HFFc6 (cell line): ENCODE measurements around the gene POU6F2. TPM values are rescaled to one million over a fixed set of nuclear protein-coding genes. Genes with fewer than 3 reads are reported as not detected.

Source experiments
- DNase-seq: peaks from one replicate; pipeline ENCODE4 v3.0.0-alpha.2; 2018
- H3K27ac Mint-ChIP-seq: 2 replicates; pipeline ENCODE4 v1.8.0; 2020; ENCODE audit warnings: mild to moderate bottlenecking, mixed read lengths
- H3K27me3 Mint-ChIP-seq: 2 replicates; pipeline ENCODE4 v1.8.0; 2021; ENCODE audit warnings: mild to moderate bottlenecking, moderate library complexity, mixed read lengths; ENCODE audit not compliant: insufficient read depth
- H3K36me3 Mint-ChIP-seq: 2 replicates; pipeline ENCODE4 v1.8.0; 2021; ENCODE audit warnings: low read depth, mixed read lengths
- H3K4me1 Mint-ChIP-seq: 2 replicates; pipeline ENCODE4 v1.8.0; 2020; ENCODE audit warnings: low read depth, mixed read lengths
- H3K4me3 Mint-ChIP-seq: 2 replicates; pipeline ENCODE4 v1.8.0; 2020; ENCODE audit warnings: mild to moderate bottlenecking, moderate library complexity, mixed read lengths
- H3K9me3 Mint-ChIP-seq: 2 replicates; pipeline ENCODE4 v1.8.0; 2020; ENCODE audit warnings: mild to moderate bottlenecking, mixed read lengths
- CTCF ChIP-seq: fragments of 200-600 bp; sonication (generic); IDR thresholded peaks from 2 replicates; pipeline ENCODE4 v1.5.0; 2021; ENCODE audit warnings: antibody characterized with exemption, mild to moderate bottlenecking
- total RNA-seq, 6 experiments: library from RNA; stranded (reverse); fragmentation: NEBNext Ultra II Directional; extraction: Animal tissue kit (Norgen Biotek cat#: 25700); gene quantifications; 2 replicates in 1 of 6; 3 replicates in 5 of 6; pipeline ENCODE4 v1.2.3, GENCODE V29; 2021

POU6F2 gene
- total RNA-seq, 6 experiments from 2014 or later: not detected

- Mint-ChIP-seq H3K27ac (no peak overlapping the region), H3K4me1 (no peaks in the 10 kb centered on the region), H3K27me3 (peaks cover 4% of the 10 kb centered on the region), H3K9me3 (no peaks in the 10 kb centered on the region), H3K36me3 (no peaks in the 10 kb centered on the region), H3K4me3 (no peak overlapping the region)
- no peak for TF ChIP-seq CTCF
- DNase-seq: no peak
Observed at GRCh38 chr7:39291628-39292410, 314.1 kb downstream of the POU6F2 start.

DNA sequence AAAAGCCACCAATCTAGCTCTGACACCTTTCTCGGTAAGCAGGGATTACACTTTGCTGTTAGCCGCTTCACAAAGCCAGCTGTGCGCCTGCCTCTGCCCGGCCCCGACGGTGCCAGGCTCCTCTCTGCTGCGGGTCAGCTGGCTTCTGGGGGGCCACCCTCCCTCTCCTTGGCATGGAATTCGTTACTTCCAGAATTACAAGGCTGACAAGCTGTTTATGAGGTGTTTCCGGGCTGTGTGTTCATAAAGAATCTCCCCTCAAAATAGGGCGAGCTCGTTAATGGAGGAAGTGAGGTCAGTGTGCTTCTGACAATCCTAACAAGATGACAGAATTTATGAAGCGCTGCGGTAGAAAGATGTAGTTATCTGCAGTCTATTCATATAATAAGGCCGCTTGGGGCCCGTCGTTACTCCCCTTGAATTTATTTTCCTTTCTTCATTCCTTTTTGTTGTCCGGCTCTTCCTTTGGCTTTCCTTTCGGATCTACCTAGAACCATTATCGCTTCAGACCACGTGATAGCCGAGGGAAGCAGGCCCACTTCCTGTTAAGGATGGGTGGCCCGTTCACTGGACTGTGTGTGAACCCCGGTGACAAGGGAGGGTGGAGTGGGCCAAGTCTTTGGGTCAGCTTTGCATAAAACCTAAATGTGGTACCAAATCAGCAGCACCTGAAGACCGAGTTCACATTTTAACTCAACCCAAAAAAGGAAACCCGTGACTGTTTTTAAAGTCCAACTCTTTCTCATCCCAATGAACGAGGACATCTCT lies 315.5 kb downstream of the POU6F2 start:
- DNase-seq: no peak
- H3K27ac Mint-ChIP-seq: no peak overlapping the region
- no peak for TF ChIP-seq CTCF
- no peaks in the 10 kb centered on the region for H3K4me1 Mint-ChIP-seq
- no peaks in the 10 kb centered on the region for H3K9me3 Mint-ChIP-seq
- no peak overlapping the region for H3K4me3 Mint-ChIP-seq
- H3K36me3 Mint-ChIP-seq: no peaks in the 10 kb centered on the region
- peaks cover 4% of the 10 kb centered on the region for H3K27me3 Mint-ChIP-seq

DNA sequence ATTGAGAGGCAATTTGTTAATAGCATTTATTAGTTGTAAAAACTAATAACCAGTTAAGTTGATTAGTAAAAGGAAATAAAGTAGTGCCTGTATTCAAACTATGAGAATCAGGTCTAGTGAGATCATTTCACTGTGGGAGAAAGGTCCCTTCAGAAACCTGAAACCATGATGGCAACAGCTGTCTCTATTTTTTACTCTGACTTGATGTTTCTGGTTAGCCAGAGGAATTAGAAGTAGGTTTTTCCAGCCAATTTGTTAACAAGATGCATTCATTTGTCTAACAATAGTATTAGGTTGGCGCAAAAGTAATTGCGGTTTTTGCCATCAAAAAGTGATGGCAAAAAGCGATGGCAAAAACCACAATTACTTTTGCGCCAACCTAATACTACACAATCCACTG lies 316.3 kb downstream of the POU6F2 start:
- Mint-ChIP-seq H3K4me1 (no peaks in the 10 kb centered on the region), H3K9me3 (no peaks in the 10 kb centered on the region), H3K36me3 (no peaks in the 10 kb centered on the region), H3K4me3 (no peak overlapping the region), H3K27me3 (peaks cover 4% of the 10 kb centered on the region), H3K27ac (no peak overlapping the region)
- no peak for TF ChIP-seq CTCF
- no peak for DNase-seq

DNA sequence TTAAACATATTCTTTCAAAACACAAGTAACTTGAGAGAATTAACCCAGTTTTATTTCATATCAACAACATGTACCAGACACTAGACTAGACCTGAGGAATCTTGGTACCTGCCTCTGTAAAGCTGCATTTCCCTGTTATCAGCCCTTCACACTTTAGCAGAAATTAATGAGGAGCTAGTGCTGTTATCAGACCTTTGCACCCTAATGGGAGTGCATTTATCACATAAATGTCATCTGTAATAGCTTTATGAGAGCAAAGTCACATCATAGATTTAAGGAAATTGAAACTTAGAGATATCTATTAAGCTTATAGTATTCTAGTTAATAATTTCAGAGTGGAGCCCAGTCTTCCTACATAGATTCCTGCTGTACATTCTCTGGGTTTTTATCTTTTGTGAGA lies 318.1 kb downstream of the POU6F2 start:
- no peaks in the 10 kb centered on the region for H3K36me3 Mint-ChIP-seq

DNA sequence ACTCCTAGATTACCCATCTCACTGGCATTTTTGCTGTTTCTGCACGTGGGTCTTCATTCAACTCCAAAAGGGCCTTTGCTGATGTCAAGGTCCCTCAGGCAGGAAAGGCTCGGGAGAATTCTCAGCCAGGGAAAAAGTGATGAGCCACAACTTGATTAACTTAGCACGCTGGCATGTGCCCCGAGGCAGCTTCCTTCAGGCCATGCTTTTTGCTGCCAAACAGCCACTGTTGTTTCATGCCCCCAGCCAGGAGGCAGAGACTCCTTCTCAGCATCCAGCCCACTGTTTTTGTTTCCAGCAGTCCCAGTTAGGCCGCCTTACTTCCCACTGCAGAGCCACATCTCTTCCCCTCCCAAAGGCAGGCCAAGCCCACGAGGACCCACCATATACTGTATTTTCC lies 322.0 kb downstream of the POU6F2 start:
- Mint-ChIP-seq H3K27ac (no peak overlapping the region), H3K4me3 (no peak overlapping the region), H3K9me3 (no peaks in the 10 kb centered on the region), H3K36me3 (no peaks in the 10 kb centered on the region), H3K4me1 (no peaks in the 10 kb centered on the region), H3K27me3 (peaks cover 9% of the 10 kb centered on the region; the same call in 1 of the 2 replicates)
- DNase-seq: no peak
- no peak for TF ChIP-seq CTCF

More for the DNA sequence above, 318.1 kb downstream of the POU6F2 start:
- H3K9me3 Mint-ChIP-seq: no peaks in the 10 kb centered on the region
- no peak overlapping the region for H3K27ac Mint-ChIP-seq
- no peak for TF ChIP-seq CTCF
- peaks cover 6% of the 10 kb centered on the region for H3K27me3 Mint-ChIP-seq
- H3K4me3 Mint-ChIP-seq: no peak overlapping the region
- DNase-seq: no peak
- H3K4me1 Mint-ChIP-seq: no peaks in the 10 kb centered on the region
